ENCODE results near the gene HAO1.

DNA sequence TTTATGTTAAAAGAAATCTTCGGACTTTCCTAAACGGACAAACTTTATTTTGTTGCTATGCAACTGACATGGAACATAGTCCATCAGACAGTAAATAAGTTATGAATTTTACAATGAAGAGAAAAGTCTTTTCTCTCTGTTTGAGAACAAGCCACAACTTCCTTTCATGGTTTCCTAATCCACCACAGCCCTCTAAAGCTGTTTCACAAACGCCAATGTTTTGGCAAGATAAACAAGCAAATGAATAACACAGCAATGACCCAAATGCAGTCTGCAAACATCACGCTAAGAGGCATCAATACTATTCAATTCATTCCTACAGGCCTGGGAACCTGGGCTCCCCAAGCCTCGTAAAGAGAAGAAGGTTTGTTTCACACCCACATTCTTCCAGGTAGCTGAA lies 60.4 kb downstream of the HAO1 start:
- TF ChIP-seq, protein P1, sequence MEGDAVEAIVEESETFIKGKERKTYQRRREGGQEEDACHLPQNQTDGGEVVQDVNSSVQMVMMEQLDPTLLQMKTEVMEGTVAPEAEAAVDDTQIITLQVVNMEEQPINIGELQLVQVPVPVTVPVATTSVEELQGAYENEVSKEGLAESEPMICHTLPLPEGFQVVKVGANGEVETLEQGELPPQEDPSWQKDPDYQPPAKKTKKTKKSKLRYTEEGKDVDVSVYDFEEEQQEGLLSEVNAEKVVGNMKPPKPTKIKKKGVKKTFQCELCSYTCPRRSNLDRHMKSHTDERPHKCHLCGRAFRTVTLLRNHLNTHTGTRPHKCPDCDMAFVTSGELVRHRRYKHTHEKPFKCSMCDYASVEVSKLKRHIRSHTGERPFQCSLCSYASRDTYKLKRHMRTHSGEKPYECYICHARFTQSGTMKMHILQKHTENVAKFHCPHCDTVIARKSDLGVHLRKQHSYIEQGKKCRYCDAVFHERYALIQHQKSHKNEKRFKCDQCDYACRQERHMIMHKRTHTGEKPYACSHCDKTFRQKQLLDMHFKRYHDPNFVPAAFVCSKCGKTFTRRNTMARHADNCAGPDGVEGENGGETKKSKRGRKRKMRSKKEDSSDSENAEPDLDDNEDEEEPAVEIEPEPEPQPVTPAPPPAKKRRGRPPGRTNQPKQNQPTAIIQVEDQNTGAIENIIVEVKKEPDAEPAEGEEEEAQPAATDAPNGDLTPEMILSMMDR (conservative IDR thresholded peaks at IDR 0.05 in 1 of 2, IDR thresholded peaks at IDR 0.05 in 1 of 2; ENCODE audit: extremely low read depth in 1 of 2, insufficient read depth in 1 of 2, low read depth in 1 of 2, low read length in 2 of 2) = no peak
- TF ChIP-seq EZH2 (IDR thresholded peaks at IDR 0.05; ENCODE audit: borderline replicate concordance, low read length) = no peak
